ENCODE data around the gene PHACTR3.

Gene PHACTR3

DNA sequence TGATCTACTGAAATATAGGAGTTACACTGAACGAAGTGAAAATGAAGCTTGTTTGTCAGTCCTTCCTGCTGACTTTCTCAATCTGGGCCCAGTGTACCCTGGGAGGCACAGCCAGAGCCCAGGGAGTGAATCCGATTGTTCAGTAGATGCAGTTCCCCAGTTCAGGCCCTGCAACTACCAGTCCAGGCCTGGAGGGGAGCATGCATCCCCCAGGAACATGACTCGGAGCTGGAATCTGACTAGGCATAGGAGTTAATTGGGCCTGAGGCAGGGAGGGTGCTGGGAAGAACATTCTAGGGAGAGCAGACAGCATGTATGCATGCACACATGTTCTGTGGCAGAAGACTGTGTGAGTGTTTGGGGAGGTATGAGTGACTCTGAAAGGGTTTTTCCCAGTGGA is 42.1 kb downstream of the PHACTR3 start:
- TF ChIP-seq, protein P1, sequence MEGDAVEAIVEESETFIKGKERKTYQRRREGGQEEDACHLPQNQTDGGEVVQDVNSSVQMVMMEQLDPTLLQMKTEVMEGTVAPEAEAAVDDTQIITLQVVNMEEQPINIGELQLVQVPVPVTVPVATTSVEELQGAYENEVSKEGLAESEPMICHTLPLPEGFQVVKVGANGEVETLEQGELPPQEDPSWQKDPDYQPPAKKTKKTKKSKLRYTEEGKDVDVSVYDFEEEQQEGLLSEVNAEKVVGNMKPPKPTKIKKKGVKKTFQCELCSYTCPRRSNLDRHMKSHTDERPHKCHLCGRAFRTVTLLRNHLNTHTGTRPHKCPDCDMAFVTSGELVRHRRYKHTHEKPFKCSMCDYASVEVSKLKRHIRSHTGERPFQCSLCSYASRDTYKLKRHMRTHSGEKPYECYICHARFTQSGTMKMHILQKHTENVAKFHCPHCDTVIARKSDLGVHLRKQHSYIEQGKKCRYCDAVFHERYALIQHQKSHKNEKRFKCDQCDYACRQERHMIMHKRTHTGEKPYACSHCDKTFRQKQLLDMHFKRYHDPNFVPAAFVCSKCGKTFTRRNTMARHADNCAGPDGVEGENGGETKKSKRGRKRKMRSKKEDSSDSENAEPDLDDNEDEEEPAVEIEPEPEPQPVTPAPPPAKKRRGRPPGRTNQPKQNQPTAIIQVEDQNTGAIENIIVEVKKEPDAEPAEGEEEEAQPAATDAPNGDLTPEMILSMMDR (conservative IDR thresholded peaks at IDR 0.05; ENCODE audit: low read length), result no peak
- DNase-seq (ENCODE audit: low read depth), result no peak
- no peak overlapping the region for H3K4me3 ChIP-seq (ENCODE audit: low read length)

DNA sequence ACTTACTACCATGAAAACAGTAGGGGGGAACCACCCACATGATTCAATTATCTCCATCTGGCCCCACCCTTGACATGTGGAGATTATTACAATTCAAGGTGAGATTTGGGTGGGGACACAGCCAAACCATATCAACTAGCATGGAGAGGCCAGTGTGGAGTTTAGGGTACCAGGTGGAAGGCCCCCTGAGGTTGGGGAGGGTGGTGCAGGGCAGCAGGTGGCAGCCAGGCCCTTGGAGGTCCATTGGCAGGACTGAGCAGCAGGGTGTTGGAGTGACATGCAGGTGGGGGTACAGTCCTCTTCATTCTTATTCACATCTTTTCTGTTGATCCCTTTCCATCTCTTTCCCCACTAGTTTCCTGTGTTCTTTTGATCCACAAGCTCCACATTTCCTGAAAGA is 42.9 kb downstream of the PHACTR3 start:
- H3K4me3 ChIP-seq (ENCODE audit: low read length), result no peak overlapping the region
- TF ChIP-seq, protein P1 (conservative IDR thresholded peaks at IDR 0.05; ENCODE audit: low read length), result no peak
- no peak for DNase-seq (ENCODE audit: low read depth)

DNA sequence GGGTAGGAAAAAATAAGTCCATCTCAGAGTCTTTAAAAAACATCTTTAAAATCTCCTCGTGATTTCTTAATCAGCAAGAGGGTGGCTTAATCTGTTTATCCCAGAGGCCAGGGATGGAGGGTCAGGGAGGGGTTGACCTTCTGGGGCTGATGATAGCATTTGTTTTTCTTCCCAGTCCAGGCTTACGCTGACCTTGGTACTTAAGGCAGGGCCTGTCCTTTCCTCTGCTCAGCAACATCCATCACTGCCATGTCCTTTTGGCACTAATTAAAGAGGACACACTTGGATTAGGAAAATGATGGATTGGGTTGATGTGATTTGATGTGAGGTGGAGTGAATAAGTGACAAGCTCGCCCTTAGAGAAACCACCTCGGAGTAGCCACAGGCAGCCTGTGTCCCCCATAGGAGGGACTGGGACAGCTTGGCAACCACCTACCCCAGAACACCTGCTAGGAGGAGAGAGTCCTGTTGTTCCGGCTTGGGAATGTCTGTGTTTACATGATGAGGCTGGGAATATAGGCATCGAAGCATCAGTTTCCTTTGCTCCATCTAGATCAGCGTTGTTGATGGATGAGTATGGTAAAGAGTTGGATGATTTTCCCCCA is 44.2 kb downstream of the PHACTR3 start:
- TF ChIP-seq, protein P1 (conservative IDR thresholded peaks at IDR 0.05; ENCODE audit: low read length), result no peak
- no peak overlapping the region for H3K4me3 ChIP-seq (ENCODE audit: low read length)
- DNase-seq (ENCODE audit: low read depth), result no peak

DNA sequence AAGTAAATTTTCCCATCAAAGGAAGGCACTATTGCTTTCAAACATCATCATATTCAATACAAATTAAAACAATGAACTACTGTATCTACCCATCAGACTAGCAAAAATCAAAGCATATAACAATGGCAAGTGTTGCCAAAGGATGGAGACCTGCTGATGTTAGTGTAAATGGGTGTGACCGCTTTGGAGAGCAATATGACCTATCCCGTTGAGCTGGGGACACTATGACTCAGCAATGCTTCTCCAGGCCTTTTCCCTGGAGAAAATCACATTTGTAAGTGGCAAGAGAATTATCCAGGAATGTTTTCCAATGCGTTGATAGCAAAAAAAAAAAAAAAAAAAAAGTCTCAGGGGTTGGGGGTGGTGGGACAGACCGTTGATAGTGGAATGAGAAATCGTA is 46.1 kb downstream of the PHACTR3 start:
- TF ChIP-seq, protein P1 (conservative IDR thresholded peaks at IDR 0.05; ENCODE audit: low read length), result no peak
- no peak overlapping the region for H3K4me3 ChIP-seq (ENCODE audit: low read length)
- DNase-seq (ENCODE audit: low read depth), result no peak

DNA sequence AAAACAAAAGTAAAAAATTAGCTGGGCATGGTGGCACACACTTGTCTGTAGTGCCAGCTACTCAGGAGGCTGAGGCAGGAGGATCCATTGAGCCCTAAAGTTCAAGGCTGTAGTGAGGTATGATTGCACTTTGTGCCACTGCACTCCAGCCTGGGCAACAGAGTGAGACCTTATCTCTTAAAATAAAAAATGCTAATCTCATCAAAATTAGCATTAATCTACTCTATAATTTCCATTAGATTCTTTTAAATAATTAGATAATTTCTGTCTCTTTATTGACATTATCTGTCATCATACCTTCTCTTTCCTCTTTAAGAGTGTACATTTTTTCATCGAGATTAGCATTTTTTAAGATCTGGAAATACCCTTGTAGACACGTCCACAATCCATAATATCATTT is 48.0 kb downstream of the PHACTR3 start:
- no peak for DNase-seq (ENCODE audit: low read depth)
- H3K4me3 ChIP-seq (ENCODE audit: low read length), result no peak overlapping the region
- TF ChIP-seq, protein P1 (conservative IDR thresholded peaks at IDR 0.05; ENCODE audit: low read length), result no peak

DNA sequence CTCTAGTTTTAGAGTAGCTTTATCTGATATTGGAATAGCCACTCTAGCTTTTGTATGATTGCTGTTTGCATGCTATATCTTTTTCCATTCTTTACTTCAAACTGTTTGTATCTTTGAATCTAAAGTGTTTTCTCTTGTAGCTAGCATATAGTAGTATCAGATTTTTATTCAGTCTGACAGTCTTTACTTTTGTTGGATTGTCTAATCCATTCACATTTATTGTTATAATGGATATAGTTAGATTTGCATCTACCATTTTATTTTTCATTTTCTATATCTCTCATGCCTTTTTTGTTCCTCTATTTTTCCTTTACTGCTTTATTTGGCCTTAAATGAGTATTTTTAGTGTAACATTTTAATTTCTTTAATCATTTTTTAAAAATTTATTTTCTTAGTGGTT is 52.1 kb downstream of the PHACTR3 start:
- H3K4me3 ChIP-seq (ENCODE audit: low read length), result no peak overlapping the region
- no peak for DNase-seq (ENCODE audit: low read depth)
- TF ChIP-seq, protein P1 (conservative IDR thresholded peaks at IDR 0.05; ENCODE audit: low read length), result no peak

DNA sequence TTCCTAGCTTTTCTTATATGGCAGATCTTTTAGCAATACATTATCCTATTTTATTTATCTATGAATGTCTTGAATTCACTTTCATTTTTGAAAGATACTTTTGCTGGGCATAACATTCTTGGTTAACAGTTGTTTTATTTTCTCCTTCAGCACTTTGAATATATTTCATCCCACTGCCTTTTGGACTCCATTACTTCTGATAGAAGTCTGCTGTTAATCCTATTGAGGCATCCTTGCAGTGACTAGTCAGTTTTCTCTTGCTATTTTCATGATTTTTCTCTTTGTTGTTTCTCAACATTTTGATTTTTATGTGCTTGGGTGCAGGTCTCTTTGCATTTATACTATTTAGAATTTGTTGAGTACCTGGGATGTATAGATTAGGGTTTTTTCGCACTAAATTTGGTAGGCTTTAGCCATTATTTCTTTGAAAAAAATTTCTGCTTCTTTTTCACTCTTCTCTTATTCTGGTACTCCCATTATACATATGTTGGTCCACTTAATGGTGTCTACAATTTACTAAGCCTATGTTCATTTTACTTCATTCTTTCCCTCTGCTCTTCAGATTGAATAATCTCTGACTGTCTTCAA is 53.2 kb downstream of the PHACTR3 start:
- H3K4me3 ChIP-seq (ENCODE audit: low read length), result no peak overlapping the region
- TF ChIP-seq, protein P1 (conservative IDR thresholded peaks at IDR 0.05; ENCODE audit: low read length), result no peak
- DNase-seq (ENCODE audit: low read depth), result no peak
